Chondrocyte (in vitro differentiated cells): ENCODE measurements around the gene TRABD2B. TPM values are rescaled to one million over a fixed set of nuclear protein-coding genes. Genes with fewer than 3 reads are reported as not detected.

ENCODE experiments used
- DNase-seq: peaks from one replicate; pipeline ENCODE4 v3.0.0; 2021; ENCODE audit warnings: mixed read lengths, low spot score
- H3K27ac Mint-ChIP-seq: one replicate; pipeline ENCODE4 v1.8.0; 2021; ENCODE audit warnings: mild to moderate bottlenecking, moderate library complexity, mixed read lengths; ENCODE audit not compliant: unreplicated experiment
- H3K27me3 Mint-ChIP-seq: 2 replicates; pipeline ENCODE4 v1.8.0; 2021; ENCODE audit warnings: low read depth, mixed read lengths
- H3K36me3 Mint-ChIP-seq: 2 replicates; pipeline ENCODE4 v1.8.0; 2021; ENCODE audit warnings: low read depth, mixed read lengths
- H3K4me1 Mint-ChIP-seq: 2 replicates; pipeline ENCODE4 v1.8.0; 2021; ENCODE audit warnings: low read depth, mild to moderate bottlenecking, mixed read lengths
- H3K4me3 Mint-ChIP-seq: one replicate; pipeline ENCODE4 v1.8.0; 2021; ENCODE audit warnings: mild to moderate bottlenecking, moderate library complexity, mixed read lengths; ENCODE audit not compliant: unreplicated experiment
- H3K9me3 Mint-ChIP-seq: 2 replicates; pipeline ENCODE4 v1.8.0; 2021; ENCODE audit warnings: low read depth, mixed read lengths
- CTCF ChIP-seq: fragments of 200-600 bp; sonication (generic); IDR thresholded peaks from 2 replicates; pipeline ENCODE4 v1.5.0; 2021; ENCODE audit warnings: antibody characterized with exemption, mild to moderate bottlenecking, moderate library complexity
- total RNA-seq: library from RNA; stranded (reverse); gene quantifications from 3 replicates; pipeline ENCODE4 v1.2.1, GENCODE V29; 2021

Gene TRABD2B
- total RNA-seq, 1 donor from 2014 or later: 0.90 TPM

GRCh38 chr1:47854552-47855144 is 142.5 kb downstream of the TRABD2B start:
- Mint-ChIP-seq H3K4me1 (no peaks in the 10 kb centered on the region), H3K36me3 (no peaks in the 10 kb centered on the region), H3K9me3 (no peaks in the 10 kb centered on the region), H3K4me3 (no peak overlapping the region), H3K27ac (no peak overlapping the region), H3K27me3 (peaks cover 2% of the 10 kb centered on the region)
- DNase-seq: no peak
- TF ChIP-seq CTCF: no peak

GRCh38 chr1:47853852-47854251 is 143.3 kb downstream of the TRABD2B start:
- DNase-seq: no peak
- no peak overlapping the region for H3K4me3 Mint-ChIP-seq
- TF ChIP-seq CTCF: no peak
- H3K27me3 Mint-ChIP-seq: peaks cover 2% of the 10 kb centered on the region
- H3K4me1 Mint-ChIP-seq: no peaks in the 10 kb centered on the region
- no peaks in the 10 kb centered on the region for H3K36me3 Mint-ChIP-seq
- H3K9me3 Mint-ChIP-seq: no peaks in the 10 kb centered on the region
- H3K27ac Mint-ChIP-seq: no peak overlapping the region

- Mint-ChIP-seq H3K4me3 (no peak overlapping the region), H3K9me3 (no peaks in the 10 kb centered on the region), H3K4me1 (no peaks in the 10 kb centered on the region), H3K27ac (no peak overlapping the region), H3K27me3 (peaks cover 2% of the 10 kb centered on the region), H3K36me3 (no peaks in the 10 kb centered on the region)
- TF ChIP-seq CTCF: no peak
- no peak for DNase-seq
Measured at GRCh38 chr1:47853059-47853458, 144.1 kb downstream of the TRABD2B start.

- no peaks in the 10 kb centered on the region for H3K4me1 Mint-ChIP-seq
- H3K9me3 Mint-ChIP-seq: no peaks in the 10 kb centered on the region
- H3K4me3 Mint-ChIP-seq: no peak overlapping the region
- TF ChIP-seq CTCF: no peak
- H3K27ac Mint-ChIP-seq: no peak overlapping the region
- H3K27me3 Mint-ChIP-seq: peaks cover 2% of the 10 kb centered on the region
- no peaks in the 10 kb centered on the region for H3K36me3 Mint-ChIP-seq
- no peak for DNase-seq
Measured at GRCh38 chr1:47852006-47852718, 145.0 kb downstream of the TRABD2B start.

- TF ChIP-seq CTCF: no peak
- Mint-ChIP-seq H3K27me3 (peaks cover 9% of the 10 kb centered on the region), H3K36me3 (no peaks in the 10 kb centered on the region), H3K4me1 (no peaks in the 10 kb centered on the region), H3K4me3 (no peak overlapping the region), H3K27ac (no peak overlapping the region), H3K9me3 (no peaks in the 10 kb centered on the region)
- DNase-seq: no peak
Measured at GRCh38 chr1:47850451-47850850, 146.7 kb downstream of the TRABD2B start.
